HCT116 (cell line): Measurements from ENCODE around the gene SCAF4. TPM values are rescaled to one million over a fixed set of nuclear protein-coding genes. Genes with fewer than 3 reads are reported as not detected.

Experiments
- ATAC-seq: fragments of 200-7000 bp; cut with Tn5 transposase; 2 replicates; pipeline ENCODE4 v1.9.1; 2020; ENCODE audit warnings: mild to moderate bottlenecking, moderate library complexity
- BruUV-seq: library from RNA; stranded (reverse); fragments of 400-500 nt; replicated peaks from 2 replicates; lab custom pipeline; 2021; lab: Mats Ljungman, UMichigan
- CTCF ChIA-PET: fragments of 300-600 bp; sonication (Branson Sonifier 250); formaldehyde crosslinking; loops from one replicate; lab custom pipeline; 2021; ENCODE audit warnings: antibody characterized with exemption; lab: Charles Lee
- POLR2A ChIA-PET: fragments of 300-600, 350-600 bp; sonication (Branson Sonifier 250); formaldehyde crosslinking; loops from one replicate; lab custom pipeline; 2021; ENCODE audit warnings: antibody characterized with exemption; lab: Charles Lee
- RAD21 ChIA-PET, 2 experiments: fragments of 300-600 bp; sonication (Branson Sonifier 250); formaldehyde crosslinking; loops; one replicate each; lab custom pipeline; 2023; ENCODE audit warnings: low total read pairs in 2 of 2; ENCODE audit not compliant: uncharacterized antibody in 2 of 2, unreplicated experiment in 2 of 2, low non-redundant PET in 1 of 2; lab: Charles Lee
- DNase-seq: peaks from one replicate; pipeline ENCODE4 v3.0.0-alpha.2; 2010; ENCODE audit warnings: low read depth, low spot score
- H2AFZ ChIP-seq: fragments of 200-600 bp; shearing (Covaris generic), sonication (generic); 2 replicates; pipeline ENCODE4 v1.6.1; 2017; ENCODE audit warnings: low read depth, mixed run types, mixed read lengths, antibody characterized with exemption, low read length; ENCODE audit not compliant: poor library complexity, severe bottlenecking
- H3K27ac ChIP-seq: 2 replicates; pipeline ENCODE4 v1.5.1; 2012; ENCODE audit warnings: low read depth, low read length
- H3K27me3 ChIP-seq: fragments of 200-600 bp; sonication (generic); 2 replicates; pipeline ENCODE4 v1.6.1; 2016; ENCODE audit warnings: mixed run types, low read length, mixed read lengths; ENCODE audit not compliant: insufficient read depth
- H3K36me3 ChIP-seq, 2 experiments: fragments of 200-500 bp in 1 of 2; fragments of 200-600 bp in 1 of 2; sonication (Bioruptor generic) in 1 of 2; sonication (generic) in 1 of 2; 2 replicates each; pipeline versions ENCODE4 v1.5.1 to v1.6.1; 2014 to 2016; ENCODE audit warnings: low read length in 2 of 2, inconsistent platforms in 1 of 2, mixed read lengths in 1 of 2, mixed run types in 1 of 2; ENCODE audit not compliant: insufficient read depth in 2 of 2, control insufficient read depth in 1 of 2
- H3K4me1 ChIP-seq, 2 experiments: fragments of 200-600 bp in 1 of 2; sonication (generic) in 1 of 2; 2 replicates each; pipeline versions ENCODE4 v1.5.1 to v1.6.1; 2012 to 2017; ENCODE audit warnings: low read length in 2 of 2, inconsistent platforms in 1 of 2, mild to moderate bottlenecking in 1 of 2, mixed read lengths in 1 of 2, mixed run types in 1 of 2, moderate library complexity in 1 of 2; ENCODE audit not compliant: insufficient read depth in 2 of 2, control insufficient read depth in 1 of 2
- H3K4me2 ChIP-seq: fragments of 200-600 bp; sonication (generic); 2 replicates; pipeline ENCODE4 v1.6.1; 2017; ENCODE audit warnings: mixed run types, low read length, mixed read lengths
- H3K4me3 ChIP-seq, 2 experiments: fragments of 200-600 bp in 1 of 2; sonication (generic) in 1 of 2; replicated peaks in 1 of 2; 2 replicates each; pipeline ENCODE4 v1.5.1; 2011 to 2016; ENCODE audit warnings: low read length in 2 of 2, control low read depth in 1 of 2, low read depth in 1 of 2, mild to moderate bottlenecking in 1 of 2, mixed read lengths in 1 of 2, mixed run types in 1 of 2
- H3K79me2 ChIP-seq: fragments of 200-600 bp; sonication (generic); 2 replicates; pipeline ENCODE4 v1.6.1; 2017; ENCODE audit warnings: mild to moderate bottlenecking, mixed run types, low read length, moderate library complexity, mixed read lengths; ENCODE audit not compliant: insufficient read depth
- H3K9ac ChIP-seq: fragments of 200-600 bp; sonication (generic); 2 replicates; pipeline ENCODE4 v1.6.1; 2016; ENCODE audit warnings: low read length, mixed read lengths
- H3K9me2 ChIP-seq: fragments of 200-600 bp; sonication (generic), shearing (Covaris generic); 2 replicates; pipeline ENCODE4 v1.6.1; 2017; ENCODE audit warnings: mixed run types, mild to moderate bottlenecking, moderate library complexity; ENCODE audit not compliant: insufficient read depth
- H3K9me3 ChIP-seq, 2 experiments: fragments of 200-500 bp in 1 of 2; fragments of 200-600 bp in 1 of 2; sonication (Bioruptor generic) in 1 of 2; sonication (generic) in 1 of 2; 2 replicates each; pipeline ENCODE4 v1.6.1; 2014 to 2017; ENCODE audit warnings: low read length in 2 of 2, mixed read lengths in 2 of 2, inconsistent platforms in 1 of 2, low read depth in 1 of 2, mild to moderate bottlenecking in 1 of 2, mixed run types in 1 of 2, moderate library complexity in 1 of 2; ENCODE audit not compliant: control insufficient read depth in 1 of 2, insufficient read depth in 1 of 2
- H4K20me1 ChIP-seq: fragments of 200-600 bp; sonication (generic), shearing (Covaris generic); 2 replicates; pipeline ENCODE4 v1.6.1; 2017; ENCODE audit warnings: mixed run types, mild to moderate bottlenecking, moderate library complexity; ENCODE audit not compliant: insufficient read depth
- CEBPB ChIP-seq: IDR thresholded peaks from 2 replicates; pipeline ENCODE4 v1.6.1; 2012; ENCODE audit warnings: low read depth
- ELF1 ChIP-seq: IDR thresholded peaks from 2 replicates; pipeline ENCODE4 v1.6.1; 2012; ENCODE audit warnings: low read depth, borderline replicate concordance
- EZH2 ChIP-seq: fragments of 200-600 bp; sonication (generic); IDR thresholded peaks from 2 replicates; pipeline ENCODE4 v1.6.1; 2017; ENCODE audit warnings: antibody characterized with exemption, mixed run types
- FOSL1 ChIP-seq: IDR thresholded peaks from 2 replicates; pipeline ENCODE4 v1.6.1; 2012; ENCODE audit warnings: low read depth
- JUND ChIP-seq: IDR thresholded peaks from 2 replicates; pipeline ENCODE4 v1.6.1; 2012
- POLR2A ChIP-seq: IDR thresholded peaks from 2 replicates; pipeline ENCODE4 v1.7.0; 2011; ENCODE audit warnings: borderline replicate concordance; ENCODE audit not compliant: insufficient read depth, insufficient read length; ENCODE audit errors: extremely low read depth
- POLR2AphosphoS5 ChIP-seq: IDR thresholded peaks from 2 replicates; pipeline ENCODE4 v1.6.1; 2011; ENCODE audit warnings: mild to moderate bottlenecking, low read depth, low read length, moderate library complexity
- RAD21 ChIP-seq: IDR thresholded peaks from 2 replicates; pipeline ENCODE4 v1.6.1; 2012; ENCODE audit warnings: low read depth, mild to moderate bottlenecking
- SRF ChIP-seq: IDR thresholded peaks from 2 replicates; pipeline ENCODE4 v1.6.1; 2012; ENCODE audit warnings: low read depth
- TCF7L2 ChIP-seq: IDR thresholded peaks from 2 replicates; pipeline ENCODE4 v1.7.0; 2011; ENCODE audit warnings: borderline replicate concordance, inconsistent platforms; ENCODE audit not compliant: insufficient read depth, insufficient read length; ENCODE audit errors: extremely low read depth
- YY1 ChIP-seq: IDR thresholded peaks from 2 replicates; pipeline ENCODE4 v1.6.1; 2011; ENCODE audit warnings: low read length, low read depth, moderate library complexity, mild to moderate bottlenecking; ENCODE audit not compliant: insufficient replicate concordance; ENCODE audit errors: extremely low read depth
- ZNF274 ChIP-seq: fragments of 200-500 bp; sonication (Bioruptor generic); IDR thresholded peaks from 2 replicates; pipeline ENCODE4 v1.6.1; 2014; ENCODE audit warnings: mild to moderate bottlenecking, low read depth, low read length, inconsistent platforms
- intact Hi-C: fragments of 100-400 bp; cut with micrococcal nuclease; formaldehyde crosslinking; loops from 2 replicates; pipeline ENCODE4 v1.10.0; 2022
- total RNA-seq: library from RNA; stranded (reverse); gene quantifications from one replicate; pipeline ENCODE4 v1.2.1, GENCODE V29; 2021; ENCODE audit not compliant: unreplicated experiment
- TF ChIP-seq, protein P1 (sequence below), 3 experiments: fragments of 200-600 bp in 1 of 3; sonication (generic) in 1 of 3; IDR thresholded peaks in 2 of 3; conservative IDR thresholded peaks in 1 of 3; 2 replicates each; pipeline ENCODE4 v1.5.1; 2012 to 2017; ENCODE audit warnings: low read depth in 2 of 3, low read length in 2 of 3, antibody characterized with exemption in 1 of 3, borderline replicate concordance in 1 of 3, control low read depth in 1 of 3, mild to moderate bottlenecking in 1 of 3, mixed read lengths in 1 of 3, mixed run types in 1 of 3, moderate library complexity in 1 of 3; ENCODE audit not compliant: insufficient read depth in 1 of 3
- TF ChIP-seq, protein P2 (sequence below): IDR thresholded peaks from 2 replicates; pipeline ENCODE4 v1.6.1; 2012
- TF ChIP-seq, protein P3 (sequence below): IDR thresholded peaks from 2 replicates; pipeline ENCODE4 v1.6.1; 2012; ENCODE audit warnings: low read depth

The SCAF4 gene
- total RNA-seq, 1 experiment from 2014 or later: 31.1 TPM

DNA sequence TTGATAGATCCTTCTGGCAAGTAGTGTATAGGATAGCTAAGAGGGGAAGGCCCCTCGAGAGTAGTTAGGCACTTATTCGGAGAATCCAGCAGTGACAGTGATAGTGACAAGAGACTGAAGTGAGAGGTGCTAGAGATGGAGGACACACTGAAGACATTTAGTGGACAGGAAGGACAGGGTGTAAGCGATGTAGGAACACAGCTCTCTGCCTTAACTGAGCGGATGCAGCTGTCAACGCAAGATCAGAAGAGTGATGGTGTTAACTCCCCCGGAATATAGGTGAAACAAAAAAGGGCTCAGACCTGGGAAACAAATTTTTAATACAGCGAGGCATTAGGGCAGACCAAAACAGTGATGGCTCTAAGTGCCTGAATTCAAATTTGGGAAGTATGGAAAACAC lies 56.6 kb downstream of the SCAF4 start:
- no peak overlapping the region for H2AFZ ChIP-seq
- H3K9me3 ChIP-seq: no peaks in the 10 kb centered on the region
- no peaks in the 10 kb centered on the region for H3K27me3 ChIP-seq
- H3K9me2 ChIP-seq: no peaks in the 10 kb centered on the region
- H4K20me1 ChIP-seq: no peaks in the 10 kb centered on the region
- no peak for TF ChIP-seq TCF7L2
- no peak for TF ChIP-seq ZNF274
- no peak for TF ChIP-seq FOSL1
- no peak for TF ChIP-seq POLR2A
- TF ChIP-seq SRF: no peak
- TF ChIP-seq RAD21: no peak
- TF ChIP-seq POLR2AphosphoS5: no peak
- TF ChIP-seq CEBPB: no peak
- TF ChIP-seq YY1: no peak
- no peak for TF ChIP-seq ELF1
- TF ChIP-seq, protein P1, sequence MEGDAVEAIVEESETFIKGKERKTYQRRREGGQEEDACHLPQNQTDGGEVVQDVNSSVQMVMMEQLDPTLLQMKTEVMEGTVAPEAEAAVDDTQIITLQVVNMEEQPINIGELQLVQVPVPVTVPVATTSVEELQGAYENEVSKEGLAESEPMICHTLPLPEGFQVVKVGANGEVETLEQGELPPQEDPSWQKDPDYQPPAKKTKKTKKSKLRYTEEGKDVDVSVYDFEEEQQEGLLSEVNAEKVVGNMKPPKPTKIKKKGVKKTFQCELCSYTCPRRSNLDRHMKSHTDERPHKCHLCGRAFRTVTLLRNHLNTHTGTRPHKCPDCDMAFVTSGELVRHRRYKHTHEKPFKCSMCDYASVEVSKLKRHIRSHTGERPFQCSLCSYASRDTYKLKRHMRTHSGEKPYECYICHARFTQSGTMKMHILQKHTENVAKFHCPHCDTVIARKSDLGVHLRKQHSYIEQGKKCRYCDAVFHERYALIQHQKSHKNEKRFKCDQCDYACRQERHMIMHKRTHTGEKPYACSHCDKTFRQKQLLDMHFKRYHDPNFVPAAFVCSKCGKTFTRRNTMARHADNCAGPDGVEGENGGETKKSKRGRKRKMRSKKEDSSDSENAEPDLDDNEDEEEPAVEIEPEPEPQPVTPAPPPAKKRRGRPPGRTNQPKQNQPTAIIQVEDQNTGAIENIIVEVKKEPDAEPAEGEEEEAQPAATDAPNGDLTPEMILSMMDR (IDR thresholded peaks at IDR 0.05 in 2 of 3, conservative IDR thresholded peaks at IDR 0.05 in 1 of 3; ENCODE audit: borderline replicate concordance in 1 of 3, insufficient read depth in 1 of 3, low read depth in 2 of 3, low read length in 2 of 3): no peak
- no peak for TF ChIP-seq EZH2
- TF ChIP-seq, protein P2, sequence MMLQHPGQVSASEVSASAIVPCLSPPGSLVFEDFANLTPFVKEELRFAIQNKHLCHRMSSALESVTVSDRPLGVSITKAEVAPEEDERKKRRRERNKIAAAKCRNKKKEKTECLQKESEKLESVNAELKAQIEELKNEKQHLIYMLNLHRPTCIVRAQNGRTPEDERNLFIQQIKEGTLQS: no peak
- TF ChIP-seq, protein P3, sequence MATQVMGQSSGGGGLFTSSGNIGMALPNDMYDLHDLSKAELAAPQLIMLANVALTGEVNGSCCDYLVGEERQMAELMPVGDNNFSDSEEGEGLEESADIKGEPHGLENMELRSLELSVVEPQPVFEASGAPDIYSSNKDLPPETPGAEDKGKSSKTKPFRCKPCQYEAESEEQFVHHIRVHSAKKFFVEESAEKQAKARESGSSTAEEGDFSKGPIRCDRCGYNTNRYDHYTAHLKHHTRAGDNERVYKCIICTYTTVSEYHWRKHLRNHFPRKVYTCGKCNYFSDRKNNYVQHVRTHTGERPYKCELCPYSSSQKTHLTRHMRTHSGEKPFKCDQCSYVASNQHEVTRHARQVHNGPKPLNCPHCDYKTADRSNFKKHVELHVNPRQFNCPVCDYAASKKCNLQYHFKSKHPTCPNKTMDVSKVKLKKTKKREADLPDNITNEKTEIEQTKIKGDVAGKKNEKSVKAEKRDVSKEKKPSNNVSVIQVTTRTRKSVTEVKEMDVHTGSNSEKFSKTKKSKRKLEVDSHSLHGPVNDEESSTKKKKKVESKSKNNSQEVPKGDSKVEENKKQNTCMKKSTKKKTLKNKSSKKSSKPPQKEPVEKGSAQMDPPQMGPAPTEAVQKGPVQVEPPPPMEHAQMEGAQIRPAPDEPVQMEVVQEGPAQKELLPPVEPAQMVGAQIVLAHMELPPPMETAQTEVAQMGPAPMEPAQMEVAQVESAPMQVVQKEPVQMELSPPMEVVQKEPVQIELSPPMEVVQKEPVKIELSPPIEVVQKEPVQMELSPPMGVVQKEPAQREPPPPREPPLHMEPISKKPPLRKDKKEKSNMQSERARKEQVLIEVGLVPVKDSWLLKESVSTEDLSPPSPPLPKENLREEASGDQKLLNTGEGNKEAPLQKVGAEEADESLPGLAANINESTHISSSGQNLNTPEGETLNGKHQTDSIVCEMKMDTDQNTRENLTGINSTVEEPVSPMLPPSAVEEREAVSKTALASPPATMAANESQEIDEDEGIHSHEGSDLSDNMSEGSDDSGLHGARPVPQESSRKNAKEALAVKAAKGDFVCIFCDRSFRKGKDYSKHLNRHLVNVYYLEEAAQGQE: no peak
- TF ChIP-seq JUND: no peak
- TF ChIP-seq, all 23 proteins: peak for 0
- ChIA-PET CTCF (no interaction called here), POLR2A (no interaction called here), RAD21 (no interaction called here)
- intact Hi-C loops: no loop called here
- H3K79me2 ChIP-seq: no peaks in the 10 kb centered on the region
- no TSS peak for BruUV-seq
- H3K9ac ChIP-seq: no peak overlapping the region
- no peaks in the 10 kb centered on the region for H3K4me1 ChIP-seq
- H3K4me3 ChIP-seq: no peak overlapping the region
- no peak for DNase-seq
- no peak overlapping the region for H3K4me2 ChIP-seq
- no peak overlapping the region for H3K27ac ChIP-seq
- H3K36me3 ChIP-seq: peaks cover 0 to 10% of the 10 kb centered on the region in 2 experiments; a peak in 3 of 4 replicates
- no peak for ATAC-seq
